Measurements from ENCODE around the gene SV2B.

SV2B gene

GRCh38 chr15:91319371-91320059, 219.5 kb downstream of the SV2B start:
- no peak overlapping the region for H3K27ac ChIP-seq (ENCODE audit: low read depth, low read length)
- H3F3A ChIP-seq (ENCODE audit: insufficient read depth) = no peaks in the 10 kb centered on the region
- H3K9ac ChIP-seq (ENCODE audit: low read length) = no peak overlapping the region
- no peaks in the 10 kb centered on the region for H3K9me2 ChIP-seq (replicated peaks; ENCODE audit: insufficient read depth, low read length)
- H4K20me1 ChIP-seq (ENCODE audit: low read depth, low read length) = no peaks in the 10 kb centered on the region
- H2AFZ ChIP-seq (ENCODE audit: low read depth, low read length, severe bottlenecking) = no peak overlapping the region
- no peaks in the 10 kb centered on the region for H3K36me3 ChIP-seq (ENCODE audit: low read length)
- no peak for TF ChIP-seq EZH2phosphoT487 (conservative IDR thresholded peaks at IDR 0.05; ENCODE audit: low read length)
- TF ChIP-seq, protein P1, sequence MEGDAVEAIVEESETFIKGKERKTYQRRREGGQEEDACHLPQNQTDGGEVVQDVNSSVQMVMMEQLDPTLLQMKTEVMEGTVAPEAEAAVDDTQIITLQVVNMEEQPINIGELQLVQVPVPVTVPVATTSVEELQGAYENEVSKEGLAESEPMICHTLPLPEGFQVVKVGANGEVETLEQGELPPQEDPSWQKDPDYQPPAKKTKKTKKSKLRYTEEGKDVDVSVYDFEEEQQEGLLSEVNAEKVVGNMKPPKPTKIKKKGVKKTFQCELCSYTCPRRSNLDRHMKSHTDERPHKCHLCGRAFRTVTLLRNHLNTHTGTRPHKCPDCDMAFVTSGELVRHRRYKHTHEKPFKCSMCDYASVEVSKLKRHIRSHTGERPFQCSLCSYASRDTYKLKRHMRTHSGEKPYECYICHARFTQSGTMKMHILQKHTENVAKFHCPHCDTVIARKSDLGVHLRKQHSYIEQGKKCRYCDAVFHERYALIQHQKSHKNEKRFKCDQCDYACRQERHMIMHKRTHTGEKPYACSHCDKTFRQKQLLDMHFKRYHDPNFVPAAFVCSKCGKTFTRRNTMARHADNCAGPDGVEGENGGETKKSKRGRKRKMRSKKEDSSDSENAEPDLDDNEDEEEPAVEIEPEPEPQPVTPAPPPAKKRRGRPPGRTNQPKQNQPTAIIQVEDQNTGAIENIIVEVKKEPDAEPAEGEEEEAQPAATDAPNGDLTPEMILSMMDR (IDR thresholded peaks at IDR 0.05; ENCODE audit: insufficient read depth, low read length, poor library complexity, severe bottlenecking) = no peak
- H3K27me3 ChIP-seq (ENCODE audit: low read length) = no peaks in the 10 kb centered on the region
- H3K4me3 ChIP-seq (ENCODE audit: insufficient read depth, low read length, poor library complexity, severe bottlenecking) = no peak overlapping the region
- no peak overlapping the region for H3K4me2 ChIP-seq (ENCODE audit: low read depth, low read length, poor library complexity, severe bottlenecking)
- no peaks in the 10 kb centered on the region for H3K9me3 ChIP-seq (ENCODE audit: insufficient read depth, low read length)
- no peaks in the 10 kb centered on the region for H3K79me2 ChIP-seq (ENCODE audit: insufficient read depth, low read length)

GRCh38 chr15:91320101-91320500, 220.0 kb downstream of the SV2B start:
- Histone ChIP-seq H3K79me2 (ENCODE audit: insufficient read depth, low read length) (no peaks in the 10 kb centered on the region), H2AFZ (ENCODE audit: low read depth, low read length, severe bottlenecking) (no peak overlapping the region), H3K27ac (ENCODE audit: low read depth, low read length) (no peak overlapping the region), H4K20me1 (ENCODE audit: low read depth, low read length) (no peaks in the 10 kb centered on the region), H3K4me2 (ENCODE audit: low read depth, low read length, poor library complexity, severe bottlenecking) (no peak overlapping the region), H3K36me3 (ENCODE audit: low read length) (no peaks in the 10 kb centered on the region), H3K9me3 (ENCODE audit: insufficient read depth, low read length) (no peaks in the 10 kb centered on the region), H3K27me3 (ENCODE audit: low read length) (no peaks in the 10 kb centered on the region), H3K9me2 (replicated peaks; ENCODE audit: insufficient read depth, low read length) (no peaks in the 10 kb centered on the region), H3K4me3 (ENCODE audit: insufficient read depth, low read length, poor library complexity, severe bottlenecking) (no peak overlapping the region), H3K9ac (ENCODE audit: low read length) (no peak overlapping the region), H3F3A (ENCODE audit: insufficient read depth) (no peaks in the 10 kb centered on the region)
- TF ChIP-seq, protein P1 (IDR thresholded peaks at IDR 0.05; ENCODE audit: insufficient read depth, low read length, poor library complexity, severe bottlenecking) = no peak
- no peak for TF ChIP-seq EZH2phosphoT487 (conservative IDR thresholded peaks at IDR 0.05; ENCODE audit: low read length)

DNA sequence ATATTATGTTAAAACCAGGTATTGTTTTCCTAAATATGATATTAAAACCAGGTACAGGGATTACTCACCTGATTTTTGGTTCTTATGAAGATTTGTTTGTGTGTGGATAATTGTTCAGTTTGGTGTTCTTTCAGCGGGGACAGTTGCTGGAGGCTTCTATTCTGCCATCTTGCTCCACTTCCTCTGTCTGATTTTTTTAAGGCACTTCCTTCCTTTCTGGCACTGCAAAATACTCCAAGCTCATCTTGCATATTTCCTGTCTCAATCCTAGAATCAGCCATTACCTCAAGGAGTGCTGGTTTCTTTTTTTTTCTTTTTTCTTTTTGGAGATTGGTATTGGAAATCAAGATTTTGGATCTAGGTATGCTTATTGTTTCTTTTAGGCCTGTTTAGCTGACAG, 229.9 kb downstream of the SV2B start:
- Histone ChIP-seq H3K9me2 (replicated peaks; ENCODE audit: insufficient read depth, low read length) (no peaks in the 10 kb centered on the region), H3K9me3 (ENCODE audit: insufficient read depth, low read length) (no peaks in the 10 kb centered on the region), H3K27me3 (ENCODE audit: low read length) (no peaks in the 10 kb centered on the region), H3K36me3 (ENCODE audit: low read length) (no peaks in the 10 kb centered on the region), H3K4me2 (ENCODE audit: low read depth, low read length, poor library complexity, severe bottlenecking) (no peak overlapping the region), H3K9ac (ENCODE audit: low read length) (no peak overlapping the region), H3K4me3 (ENCODE audit: insufficient read depth, low read length, poor library complexity, severe bottlenecking) (no peak overlapping the region), H2AFZ (ENCODE audit: low read depth, low read length, severe bottlenecking) (no peak overlapping the region), H3K27ac (ENCODE audit: low read depth, low read length) (no peak overlapping the region), H3F3A (ENCODE audit: insufficient read depth) (no peaks in the 10 kb centered on the region), H4K20me1 (ENCODE audit: low read depth, low read length) (no peaks in the 10 kb centered on the region), H3K79me2 (ENCODE audit: insufficient read depth, low read length) (no peaks in the 10 kb centered on the region)
- no peak for TF ChIP-seq EZH2phosphoT487 (conservative IDR thresholded peaks at IDR 0.05; ENCODE audit: low read length)
- TF ChIP-seq, protein P1 (IDR thresholded peaks at IDR 0.05; ENCODE audit: insufficient read depth, low read length, poor library complexity, severe bottlenecking) = no peak

Data from SU-DHL-6 (cell line).